HG03039 (cell line): ENCODE data around the gene ACTL6B.

Source experiments
- ATAC-seq: cut with Tn5 transposase; IDR thresholded peaks from one replicate; pipeline ENCODE4 v1.9.1; 2021; ENCODE audit warnings: mild to moderate bottlenecking, moderate library complexity; ENCODE audit not compliant: unreplicated experiment

Gene ACTL6B

GRCh38 chr7:100683659-100684533 lies 27.6 kb upstream of the ACTL6B start:
- no peak for ATAC-seq

- no peak for ATAC-seq
Observed at GRCh38 chr7:100682991-100683658, 26.9 kb upstream of the ACTL6B start.

DNA sequence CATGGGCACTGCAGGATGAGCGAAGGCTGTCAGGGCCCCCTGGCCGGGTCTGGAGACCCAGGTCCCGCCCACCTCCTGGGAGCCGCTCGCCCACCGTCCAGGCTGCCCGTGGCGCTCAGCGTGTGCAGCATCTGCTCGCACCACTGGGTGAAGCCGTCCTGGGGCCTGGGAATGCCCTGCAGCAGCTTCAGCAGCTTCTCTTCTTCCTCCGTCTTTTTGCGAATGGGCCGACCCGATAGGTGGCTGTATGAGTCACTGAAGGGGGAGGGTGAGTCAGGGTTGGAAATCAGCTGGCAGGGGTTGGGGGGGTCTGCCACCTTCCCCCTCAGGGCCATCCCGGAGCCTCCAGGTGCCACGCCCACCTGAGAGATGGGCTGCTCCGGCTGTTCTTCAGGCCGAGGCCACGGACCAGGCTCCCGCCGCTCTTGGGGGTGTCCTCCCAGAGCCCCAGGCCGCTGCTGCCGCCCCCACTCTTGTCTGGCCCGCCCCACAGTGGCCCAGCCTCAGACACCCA lies 26.0 kb upstream of the ACTL6B start:
- ATAC-seq, result no peak

GRCh38 chr7:100681491-100682227 lies 25.4 kb upstream of the ACTL6B start:
- ATAC-seq, result no peak

DNA sequence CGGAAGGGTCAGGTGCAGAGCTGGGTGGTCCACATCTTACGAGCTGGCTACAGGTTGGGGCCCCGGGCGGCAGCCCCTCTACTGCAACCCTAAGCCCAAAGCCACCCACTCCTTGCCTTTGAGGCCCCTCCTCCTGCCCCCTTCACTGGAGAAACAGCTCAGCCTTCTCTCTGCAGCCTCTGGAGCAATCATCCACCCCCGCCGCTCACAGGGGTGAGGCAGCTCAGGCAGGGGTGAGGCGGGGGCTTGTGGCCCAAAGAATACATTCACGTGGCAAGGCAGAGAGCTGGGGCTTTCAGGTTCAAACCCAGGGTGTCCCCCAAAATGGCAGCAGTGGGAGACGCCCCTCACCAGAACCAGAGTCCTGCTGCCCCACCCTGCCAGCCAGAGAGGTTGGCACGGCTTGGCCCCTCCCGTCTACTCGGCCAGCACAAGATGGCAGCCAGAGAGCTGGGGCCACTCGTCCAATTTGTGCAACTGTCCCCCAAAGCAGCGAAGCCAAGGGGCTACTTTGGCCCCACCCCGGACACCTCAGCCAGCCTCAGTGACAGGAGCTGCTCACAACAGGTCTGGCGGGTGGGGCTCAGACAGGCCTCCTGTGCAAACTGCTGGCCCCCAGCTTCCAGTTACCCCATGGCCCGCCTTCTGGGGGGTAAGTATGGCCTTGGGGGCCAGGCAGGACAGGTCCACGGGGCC lies 24.5 kb upstream of the ACTL6B start:
- no peak for ATAC-seq

GRCh38 chr7:100679927-100680575 lies 23.8 kb upstream of the ACTL6B start:
- no peak for ATAC-seq

DNA sequence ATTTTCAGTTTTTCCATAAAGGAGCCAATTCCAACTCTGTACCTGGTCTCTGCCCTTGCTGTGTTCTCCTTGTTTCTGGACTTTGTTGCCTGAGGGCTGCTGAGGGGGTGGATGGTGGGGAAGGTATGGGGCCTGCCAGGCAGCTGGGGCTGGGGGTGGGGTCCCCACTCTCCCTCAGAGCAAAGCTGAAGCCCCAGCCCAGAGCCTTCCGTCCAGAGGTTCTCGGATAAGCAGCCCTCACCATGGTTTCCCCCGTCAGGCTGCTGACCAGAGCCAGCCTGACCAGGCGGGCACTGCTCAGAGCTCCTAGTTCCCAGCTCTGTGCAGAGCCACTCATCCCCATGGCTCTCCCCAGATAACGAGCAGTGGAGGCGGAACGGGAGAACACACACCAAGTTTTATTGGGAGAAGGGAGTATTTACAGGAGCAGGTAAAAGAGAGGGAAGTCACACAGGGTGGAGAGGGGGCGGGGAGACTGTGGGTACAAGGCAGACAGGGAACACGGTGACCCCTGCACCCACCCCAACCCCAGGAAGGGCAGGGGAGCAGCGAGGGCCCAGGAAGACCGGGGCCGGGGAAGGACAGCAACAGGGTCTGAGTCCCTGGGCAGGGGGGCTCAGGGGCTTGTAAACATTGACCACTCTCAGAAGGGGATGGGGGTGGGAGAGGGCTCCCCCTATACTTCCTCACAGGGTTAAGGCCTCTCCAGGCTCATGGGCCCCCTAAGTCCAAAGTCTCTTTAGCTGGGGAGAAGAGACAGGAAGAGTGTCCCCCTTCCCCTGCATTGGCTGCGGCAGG lies 23.1 kb upstream of the ACTL6B start:
- no peak for ATAC-seq

- ATAC-seq, result no peak
Observed at GRCh38 chr7:100678291-100678984, 22.2 kb upstream of the ACTL6B start.

- no peak for ATAC-seq
Observed at GRCh38 chr7:100677308-100678267, 21.3 kb upstream of the ACTL6B start.

DNA sequence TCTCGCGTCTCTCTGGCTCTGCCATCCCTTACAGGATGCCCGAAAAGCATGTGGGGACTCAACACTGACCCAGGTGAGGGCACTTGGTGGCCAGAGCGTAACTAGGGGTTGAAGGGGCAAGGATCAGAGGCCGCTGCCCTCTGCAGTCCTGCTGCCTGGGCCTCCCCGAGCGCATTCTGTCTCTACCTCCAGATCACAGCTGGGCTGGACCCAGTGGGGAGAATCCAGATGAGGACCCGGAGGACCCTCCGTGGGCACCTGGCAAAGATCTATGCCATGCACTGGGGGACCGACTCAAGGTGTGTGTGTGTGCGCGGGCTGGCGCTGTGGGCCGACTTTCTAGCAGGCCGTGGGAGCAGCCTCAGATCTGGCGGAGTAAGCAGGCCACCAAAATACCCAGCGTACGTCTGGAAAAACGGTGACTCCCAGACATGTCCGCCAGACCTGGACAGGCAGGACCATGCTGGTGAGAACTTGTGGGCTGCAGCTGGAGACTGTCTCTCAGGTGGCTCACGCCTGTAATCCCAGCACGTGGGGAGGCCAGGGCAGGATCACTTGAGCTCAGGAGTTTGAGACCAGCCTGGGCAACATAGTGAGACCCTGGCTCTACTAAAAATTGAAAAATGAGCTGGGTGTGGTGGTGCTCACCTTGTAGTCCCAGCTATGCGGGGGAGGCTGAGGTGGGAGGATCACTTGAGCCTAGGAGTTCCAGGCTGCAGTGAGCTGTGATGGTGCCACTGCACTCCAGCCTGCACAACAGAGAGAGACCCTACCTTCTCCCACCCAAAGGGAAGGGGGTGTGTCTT lies 20.5 kb upstream of the ACTL6B start:
- ATAC-seq, result no peak

DNA sequence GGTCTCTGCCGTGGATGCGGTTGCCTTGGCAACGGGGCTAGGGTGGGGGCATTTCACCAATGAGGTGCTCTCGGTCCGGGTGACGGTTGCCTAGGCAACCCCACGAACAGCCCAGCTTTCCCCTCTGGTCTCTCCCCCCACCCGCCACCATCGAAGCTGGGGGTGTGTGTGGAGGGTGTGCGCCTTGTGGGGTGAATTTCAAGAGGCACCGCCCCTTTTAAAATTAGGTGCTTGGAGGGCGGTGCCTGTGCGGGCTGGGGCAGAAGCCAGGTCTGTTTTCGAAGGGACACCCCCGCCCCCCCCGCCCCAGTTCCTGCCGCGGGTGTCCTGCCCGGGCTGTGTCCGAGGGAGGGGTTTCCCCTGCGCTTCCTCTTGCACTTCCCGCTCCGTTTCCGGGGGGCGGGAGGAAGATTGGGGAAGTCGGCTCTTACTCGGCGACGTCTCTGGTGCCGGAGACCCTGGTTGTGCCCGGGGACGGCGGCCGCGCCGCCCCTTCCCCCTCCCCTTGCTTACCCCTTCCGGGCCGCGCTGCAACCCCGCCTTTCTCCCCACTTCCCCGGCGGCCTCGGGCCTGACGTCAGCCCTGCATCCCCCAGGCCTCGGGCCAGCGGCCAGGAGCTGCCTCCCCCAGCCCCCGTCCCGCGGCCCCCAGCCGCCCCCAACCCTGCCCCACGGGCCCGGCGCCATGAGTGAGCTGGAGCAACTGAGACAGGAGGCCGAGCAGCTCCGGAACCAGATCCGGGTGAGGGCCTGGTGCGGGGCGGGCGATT lies 19.5 kb upstream of the ACTL6B start:
- no peak for ATAC-seq

DNA sequence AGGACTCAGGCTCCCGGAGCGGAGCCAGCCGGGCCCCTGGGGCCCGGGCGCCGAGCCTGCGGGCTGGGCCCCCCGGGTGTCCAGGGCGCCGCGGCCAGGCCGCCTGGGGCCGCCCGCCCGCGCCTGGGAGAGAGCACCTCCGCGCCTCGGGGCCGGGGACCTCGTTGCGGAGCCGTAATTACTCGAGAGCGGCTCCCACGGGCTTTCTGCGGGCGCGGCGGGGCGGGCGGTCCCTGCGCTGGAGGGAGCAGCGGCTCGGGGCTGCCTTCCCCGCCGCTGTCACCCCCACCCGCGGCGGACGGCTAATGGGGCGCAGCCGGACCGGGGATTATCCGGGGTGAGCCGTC lies 18.8 kb upstream of the ACTL6B start:
- ATAC-seq, result no peak

DNA sequence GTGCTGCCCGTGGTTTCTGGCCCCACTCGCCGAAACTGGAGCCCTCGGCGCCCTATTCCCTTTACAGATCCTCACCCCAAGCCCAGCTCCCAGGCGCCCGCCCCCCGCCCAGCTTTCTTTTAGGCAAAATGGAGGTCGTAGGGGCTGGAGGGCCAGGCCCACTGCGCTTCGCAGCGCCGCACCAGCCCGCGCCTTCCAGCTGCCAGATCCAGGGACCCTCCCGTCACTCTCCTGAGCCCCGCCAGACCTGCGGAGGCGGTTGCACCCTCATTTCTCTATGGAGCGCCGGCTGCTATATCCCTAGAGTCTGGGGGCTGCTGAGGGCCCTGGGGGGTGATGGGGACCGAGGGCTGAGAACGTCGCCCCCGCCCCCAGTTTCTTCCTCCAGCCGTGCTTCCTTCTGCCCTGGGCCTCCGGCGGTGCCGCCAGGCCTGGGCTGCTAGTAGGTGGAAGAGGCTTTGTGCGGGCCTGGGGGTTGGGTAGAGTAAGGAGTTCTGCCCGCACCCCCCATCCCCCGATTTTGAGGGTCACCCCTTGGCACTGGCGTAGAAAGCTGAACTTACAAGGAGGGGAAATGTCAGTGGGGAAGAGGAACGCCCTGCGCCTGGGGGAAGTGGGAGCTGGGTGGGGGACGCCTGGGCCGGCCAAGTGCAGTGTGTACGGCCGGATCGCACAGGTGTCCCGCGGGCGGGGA lies 18.3 kb upstream of the ACTL6B start:
- no peak for ATAC-seq

GRCh38 chr7:100673942-100674410 lies 17.7 kb upstream of the ACTL6B start:
- ATAC-seq, result peak; percentile 3

- peak; percentile 59 for ATAC-seq
Observed at GRCh38 chr7:100673302-100673941, 17.2 kb upstream of the ACTL6B start, which contains the start of gene GNB2. Gene GNB2 (plus strand): TSS chr7:100673740. CDS start chr7:100676266, 2,526 bp downstream.
